Kidney (tissue), 14 donors: Measurements from ENCODE around the gene ENAH. TPM values are rescaled to one million over a fixed set of nuclear protein-coding genes. Genes with fewer than 3 reads are reported as not detected.

ENCODE experiments used
- DNase-seq, 5 donors: peaks; one replicate each; pipeline ENCODE4 v3.0.0-alpha.2; 2013 to 2020
- FAIRE-seq: peaks from 2 replicates; lab custom pipeline; 2012; peaks lifted over from hg19 to GRCh38; lab: Jason Lieb, UNC
- H3K27ac ChIP-seq, 2 donors: one replicate each; pipeline ENCODE4 v1.7.0; 2013; ENCODE audit warnings: low read depth in 2 of 2, low read length in 2 of 2, inconsistent platforms in 1 of 2
- H3K27me3 ChIP-seq: one replicate; pipeline ENCODE4 v1.7.1; 2013; ENCODE audit warnings: low read length, inconsistent platforms; ENCODE audit not compliant: control insufficient read depth, insufficient read depth
- H3K36me3 ChIP-seq, 3 donors: one replicate each; pipeline versions ENCODE4 v1.7.0 to v1.7.1; 2013; ENCODE audit warnings: low read length in 3 of 3, control low read depth in 1 of 3, inconsistent platforms in 1 of 3; ENCODE audit not compliant: insufficient read depth in 3 of 3, control insufficient read depth in 2 of 3
- H3K4me1 ChIP-seq, 3 donors: one replicate each; pipeline versions ENCODE4 v1.7.0 to v1.7.1; 2013; ENCODE audit warnings: low read length in 3 of 3, inconsistent platforms in 1 of 3, low read depth in 1 of 3; ENCODE audit not compliant: control insufficient read depth in 2 of 3, insufficient read depth in 2 of 3
- H3K4me3 ChIP-seq, 3 donors: one replicate each; pipeline versions ENCODE4 v1.7.0 to v1.8.1; 2013; ENCODE audit warnings: low read length in 3 of 3, control low read depth in 1 of 3, inconsistent platforms in 1 of 3
- H3K9ac ChIP-seq, 3 donors: one replicate each; pipeline versions ENCODE4 v1.7.0 to v1.7.1; 2013; ENCODE audit warnings: low read length in 3 of 3, control low read depth in 1 of 3, inconsistent platforms in 1 of 3
- H3K9me3 ChIP-seq, 3 donors: one replicate each; pipeline versions ENCODE4 v1.7.0 to v1.7.1; 2013; ENCODE audit warnings: low read length in 3 of 3, control low read depth in 1 of 3, inconsistent platforms in 1 of 3; ENCODE audit not compliant: control insufficient read depth in 2 of 3, insufficient read depth in 1 of 3
- intact Hi-C: fragments of 100-400 bp; cut with DNase I; formaldehyde crosslinking; loops from one replicate; pipeline ENCODE4 v1.11.1; 2022
- polyA plus RNA-seq: library from polyadenylated mRNA; stranded (reverse); fragments of 350-450 nt; fragmentation: Illumina TruSeq; extraction: RNeasy Lipid Tissue Mini Kit (QIAGEN cat#74804); gene quantifications from one replicate; pipeline ENCODE4 v1.2.3, GENCODE V29; 2014; ENCODE audit warnings: low read depth, low replicate concordance; ENCODE audit not compliant: insufficient read depth
- total RNA-seq: library from RNA; stranded (reverse); fragmentation: NEBNext Ultra II Directional; extraction: Animal tissue kit (Norgen Biotek cat#: 25700); gene quantifications from one replicate; pipeline ENCODE4 v1.2.1, GENCODE V29; 2021
- TF ChIP-seq, protein P1 (sequence below): IDR thresholded peaks from 3 replicates; pipeline ENCODE4 v1.5.1; 2012; ENCODE audit warnings: mild to moderate bottlenecking, moderate library complexity, borderline replicate concordance; ENCODE audit not compliant: insufficient read depth; ENCODE audit errors: extremely low read depth
- donor health status: control.
- donor health status: control.
- donor health status: control.
- donor health status: control.
- donor health status: control.
- donor health status: DM: yes; HTN: yes; CAD: no.
- donor health status: Normal renal cell carcinoma (clear cell type).

Gene ENAH
- total and polyA plus RNA-seq, 2 donors from 2014 or later, result 6.2 to 42.3 TPM

DNA sequence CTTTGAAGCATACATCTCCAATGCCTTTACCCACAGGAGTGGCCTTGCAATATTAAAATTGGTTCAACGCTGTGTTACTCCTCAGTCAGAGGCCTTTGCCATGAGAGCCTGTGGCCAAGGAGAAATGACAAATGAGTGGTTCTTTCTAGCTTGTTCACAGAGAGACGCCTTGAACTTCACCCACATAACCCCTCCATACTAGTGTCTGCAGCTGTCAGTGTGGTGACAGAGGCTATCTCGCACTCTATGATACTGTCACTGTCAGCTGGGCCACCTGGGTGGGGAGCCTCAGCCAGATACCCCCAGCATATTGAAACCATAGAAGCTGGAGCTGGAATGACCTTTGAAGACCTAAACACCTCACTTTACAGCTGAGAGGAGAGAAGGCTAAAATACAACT is 167.7 kb downstream of the ENAH start:
- no peaks in the 10 kb centered on the region for H3K4me1 ChIP-seq
- TF ChIP-seq, protein P1, sequence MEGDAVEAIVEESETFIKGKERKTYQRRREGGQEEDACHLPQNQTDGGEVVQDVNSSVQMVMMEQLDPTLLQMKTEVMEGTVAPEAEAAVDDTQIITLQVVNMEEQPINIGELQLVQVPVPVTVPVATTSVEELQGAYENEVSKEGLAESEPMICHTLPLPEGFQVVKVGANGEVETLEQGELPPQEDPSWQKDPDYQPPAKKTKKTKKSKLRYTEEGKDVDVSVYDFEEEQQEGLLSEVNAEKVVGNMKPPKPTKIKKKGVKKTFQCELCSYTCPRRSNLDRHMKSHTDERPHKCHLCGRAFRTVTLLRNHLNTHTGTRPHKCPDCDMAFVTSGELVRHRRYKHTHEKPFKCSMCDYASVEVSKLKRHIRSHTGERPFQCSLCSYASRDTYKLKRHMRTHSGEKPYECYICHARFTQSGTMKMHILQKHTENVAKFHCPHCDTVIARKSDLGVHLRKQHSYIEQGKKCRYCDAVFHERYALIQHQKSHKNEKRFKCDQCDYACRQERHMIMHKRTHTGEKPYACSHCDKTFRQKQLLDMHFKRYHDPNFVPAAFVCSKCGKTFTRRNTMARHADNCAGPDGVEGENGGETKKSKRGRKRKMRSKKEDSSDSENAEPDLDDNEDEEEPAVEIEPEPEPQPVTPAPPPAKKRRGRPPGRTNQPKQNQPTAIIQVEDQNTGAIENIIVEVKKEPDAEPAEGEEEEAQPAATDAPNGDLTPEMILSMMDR, result no peak
- no peak overlapping the region for H3K4me3 ChIP-seq
- H3K36me3 ChIP-seq, result no peaks in the 10 kb centered on the region
- no peak for DNase-seq
- intact Hi-C loops, result no loop called here
- H3K9me3 ChIP-seq, result no peaks in the 10 kb centered on the region
- no peak overlapping the region for H3K9ac ChIP-seq
- no peaks in the 10 kb centered on the region for H3K27me3 ChIP-seq
- FAIRE-seq, result no peak
- no peak overlapping the region for H3K27ac ChIP-seq

GRCh38 chr1:225484657-225485214 is 168.2 kb downstream of the ENAH start:
- H3K4me3 ChIP-seq, result no peak overlapping the region
- no peaks in the 10 kb centered on the region for H3K9me3 ChIP-seq
- H3K27ac ChIP-seq, result no peak overlapping the region
- TF ChIP-seq, protein P1, result no peak
- no peaks in the 10 kb centered on the region for H3K27me3 ChIP-seq
- DNase-seq (no peak), FAIRE-seq (no peak)
- H3K36me3 ChIP-seq, result no peaks in the 10 kb centered on the region
- no peak overlapping the region for H3K9ac ChIP-seq
- H3K4me1 ChIP-seq, result no peaks in the 10 kb centered on the region
- intact Hi-C loops, result no loop called here

DNA sequence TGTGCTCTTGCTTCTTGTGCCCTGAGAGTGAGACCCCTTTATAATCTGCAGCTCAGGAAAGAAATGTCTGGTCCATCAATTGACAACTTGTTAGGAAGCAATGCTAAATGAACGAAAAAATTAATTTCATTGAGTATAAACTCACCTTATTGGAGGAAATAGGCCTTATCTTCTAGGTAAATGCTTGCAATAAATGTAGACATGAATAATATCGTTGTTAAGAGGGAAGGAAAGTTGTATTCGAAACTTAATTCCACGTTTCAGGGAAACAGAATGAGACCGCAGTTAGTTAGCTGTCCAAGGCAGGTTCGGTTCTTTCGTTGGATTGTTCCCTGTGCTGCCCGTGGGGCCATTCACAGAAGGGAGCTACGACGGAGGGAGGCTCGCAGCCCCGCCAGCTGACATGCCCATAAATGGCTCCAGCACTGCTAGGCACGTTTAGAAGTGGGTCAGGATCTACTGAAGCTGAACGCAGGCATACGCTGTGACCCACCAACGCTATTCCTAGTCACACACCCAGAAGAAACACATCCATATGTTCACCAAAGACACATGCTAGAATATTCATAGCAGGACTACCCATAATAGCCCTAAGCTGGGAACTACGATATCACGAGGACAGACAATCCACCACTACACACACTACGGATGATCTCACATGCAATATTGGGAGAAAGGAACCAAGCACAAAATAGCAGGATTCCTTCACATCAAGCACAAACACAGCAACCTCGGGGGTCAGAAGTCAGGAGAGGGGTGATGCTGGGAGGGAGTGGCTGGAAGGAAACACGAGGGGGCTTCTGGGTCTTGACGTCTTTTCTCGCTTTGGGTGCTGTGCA is 168.9 kb downstream of the ENAH start:
- TF ChIP-seq, protein P1, result no peak
- intact Hi-C loops, result no loop called here
- peak in 3 of 5 donors; percentile 17 to 48 (median 26) for DNase-seq
- Histone ChIP-seq H3K36me3 (no peaks in the 10 kb centered on the region), H3K4me1 (no peaks in the 10 kb centered on the region), H3K4me3 (no peak overlapping the region), H3K27me3 (no peaks in the 10 kb centered on the region), H3K9ac (no peak overlapping the region), H3K9me3 (no peaks in the 10 kb centered on the region), H3K27ac (no peak overlapping the region)
- no peak for FAIRE-seq
